EL (cell line): Measurements from ENCODE around the gene RBM26.
"Not testable (repeated sequence)": the region's sequence is repeated elsewhere in the genome, so short reads cannot be mapped to it uniquely, and the experiment has no call there.

Experiments used
- DNase-seq: peaks from one replicate; pipeline ENCODE4 v3.0.0-alpha.2; 2016

The RBM26 gene

GRCh38 chr13:79328510-79328909 lies 77.5 kb downstream of the RBM26 start:
- DNase-seq = no peak

GRCh38 chr13:79320433-79320832 lies 85.6 kb downstream of the RBM26 start:
- no peak for DNase-seq

GRCh38 chr13:79318664-79319063 lies 87.4 kb downstream of the RBM26 start:
- DNase-seq = no peak

- DNase-seq = no peak
Measured at GRCh38 chr13:79317856-79318255, 88.2 kb downstream of the RBM26 start.

DNA sequence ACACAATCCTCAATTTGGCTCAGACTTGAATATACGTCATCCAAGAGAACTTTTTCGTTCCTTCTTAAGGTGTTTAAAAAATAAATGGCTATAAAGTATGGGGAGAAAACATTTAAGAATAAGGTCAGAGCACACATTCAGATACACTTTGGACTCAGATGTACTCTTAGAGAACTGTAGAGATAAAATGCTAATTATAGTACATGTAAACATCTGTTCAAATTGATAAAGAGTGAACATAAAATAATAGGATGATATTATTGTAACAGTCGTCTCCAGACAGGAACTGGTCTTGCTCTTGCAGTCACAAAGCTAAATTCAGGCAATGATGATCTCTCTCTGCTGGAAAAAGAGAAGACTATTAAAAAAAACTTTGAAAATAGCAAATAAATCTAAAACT lies 91.4 kb downstream of the RBM26 start:
- DNase-seq = no peak

DNA sequence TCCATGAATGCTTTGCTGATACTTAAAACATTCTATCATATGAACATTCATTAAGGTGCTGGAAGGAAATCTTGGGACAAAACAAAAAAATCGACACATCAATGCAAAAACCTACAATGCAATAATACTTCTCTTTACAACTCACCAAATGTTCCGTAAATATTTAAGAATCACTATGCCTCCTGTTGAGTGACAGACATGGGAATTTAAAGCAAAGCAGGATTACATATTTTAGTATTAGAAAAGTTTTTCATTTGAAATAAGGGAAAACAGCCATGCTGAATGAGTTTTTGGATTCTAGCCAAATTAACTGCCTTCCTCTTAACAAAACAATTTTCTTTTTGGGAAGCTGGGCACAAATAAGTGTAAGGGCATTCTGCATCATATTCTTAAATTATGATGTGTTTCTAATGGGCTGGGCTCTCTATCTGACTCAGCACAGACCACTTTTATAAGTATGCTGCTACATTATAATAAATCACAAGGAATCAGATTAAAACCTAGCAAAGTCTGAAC lies 93.7 kb downstream of the RBM26 start:
- no peak for DNase-seq

DNA sequence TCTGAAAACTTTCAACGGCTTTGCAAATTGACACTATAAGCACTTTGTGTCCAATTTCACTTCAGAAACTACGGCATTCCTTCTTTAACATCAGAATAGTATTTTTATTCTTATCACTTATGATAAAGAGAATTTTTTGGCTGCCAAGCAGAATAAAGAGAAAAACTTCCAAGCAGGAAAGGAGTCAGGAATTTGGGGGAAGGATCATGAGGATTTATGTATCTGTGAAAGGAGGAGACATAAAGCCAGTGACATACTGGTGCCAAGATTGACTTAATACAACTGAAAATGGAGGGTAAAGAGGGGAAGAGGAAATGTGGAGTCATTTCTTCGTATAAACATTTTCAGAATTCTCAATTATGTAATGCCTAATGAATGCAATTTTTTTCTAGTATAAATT lies 94.7 kb downstream of the RBM26 start:
- DNase-seq = no peak

DNA sequence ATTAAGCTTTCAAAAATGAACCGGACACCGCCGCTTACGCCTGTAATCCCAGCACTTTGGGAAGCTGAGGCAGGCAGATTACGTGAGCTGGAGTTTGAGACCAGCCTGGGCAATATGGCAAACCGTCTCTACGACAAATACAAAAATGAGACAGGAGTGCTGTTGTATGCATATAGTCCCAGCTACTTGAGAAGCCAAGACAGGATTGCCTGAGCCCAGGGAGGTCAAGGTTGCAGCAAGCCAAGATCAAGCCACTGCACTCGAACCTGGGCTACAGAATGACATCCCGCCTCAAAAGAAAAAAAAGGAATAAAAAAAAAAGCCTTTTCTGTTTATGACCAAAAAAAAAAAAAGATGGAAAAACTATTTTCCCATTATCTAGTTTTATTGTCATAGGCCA lies 96.4 kb downstream of the RBM26 start:
- no peak for DNase-seq

DNA sequence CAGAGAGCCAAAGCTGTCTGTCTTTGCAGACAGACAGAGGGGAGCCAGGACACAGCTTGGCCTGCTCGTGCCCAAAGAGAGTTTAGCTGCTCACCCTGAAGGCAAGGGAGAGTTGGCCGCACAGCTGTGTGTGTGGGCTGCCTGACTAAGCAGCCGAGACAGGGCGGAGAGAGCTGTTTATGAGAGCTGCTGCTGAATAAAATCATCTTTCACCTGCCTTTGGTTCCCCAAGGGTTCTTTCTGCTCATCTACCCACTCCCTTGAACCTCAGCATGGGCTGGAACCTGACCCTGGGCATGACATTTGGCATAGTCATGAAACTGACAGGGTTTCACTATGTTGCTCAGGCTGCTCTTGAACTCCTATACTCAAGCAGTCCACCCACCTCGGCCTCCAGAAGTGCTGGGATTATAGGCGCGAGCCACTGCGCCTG lies 98.2 kb downstream of the RBM26 start:
- DNase-seq = peak; percentile 19

GRCh38 chr13:79307433-79307861 lies 98.6 kb downstream of the RBM26 start:
- no peak for DNase-seq

DNA sequence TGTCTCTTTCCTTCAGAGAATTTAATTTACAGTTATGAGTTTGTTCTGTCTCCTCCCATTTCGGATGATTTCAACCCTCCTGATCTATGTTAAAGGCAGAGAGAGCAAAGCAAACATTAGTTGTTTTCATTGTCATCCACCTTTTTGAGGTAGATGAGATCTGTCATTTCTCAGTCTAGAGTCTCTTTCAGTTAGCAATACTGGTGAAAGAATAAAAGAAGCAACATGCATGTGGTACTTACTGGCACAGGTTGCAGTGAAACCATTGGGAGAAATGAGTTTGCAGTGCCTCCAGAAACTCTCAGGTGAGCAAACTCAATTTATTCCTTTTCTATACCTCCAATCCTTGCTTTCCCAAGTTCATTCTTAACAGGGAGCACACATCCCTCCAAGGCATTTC lies 99.4 kb downstream of the RBM26 start:
- DNase-seq = no peak

DNA sequence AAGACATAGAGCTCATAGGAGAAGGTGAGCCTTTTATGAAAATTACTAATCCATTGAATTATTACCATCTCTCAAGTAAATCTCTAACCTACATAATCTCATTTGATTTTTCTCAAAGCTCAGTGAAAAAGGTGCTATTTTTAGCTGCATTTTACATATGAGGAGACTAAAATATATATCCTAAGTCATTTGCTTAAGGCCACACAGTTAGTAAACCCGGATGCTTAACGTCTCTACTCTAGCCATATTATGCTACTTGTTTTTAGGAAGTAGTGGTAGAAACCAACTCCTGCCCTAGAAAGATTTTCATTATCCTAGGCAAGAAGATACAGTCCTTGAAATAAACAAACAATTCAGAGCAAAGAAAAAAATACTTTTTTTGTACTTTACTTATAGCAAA lies 108.9 kb downstream of the RBM26 start:
- no peak for DNase-seq

DNA sequence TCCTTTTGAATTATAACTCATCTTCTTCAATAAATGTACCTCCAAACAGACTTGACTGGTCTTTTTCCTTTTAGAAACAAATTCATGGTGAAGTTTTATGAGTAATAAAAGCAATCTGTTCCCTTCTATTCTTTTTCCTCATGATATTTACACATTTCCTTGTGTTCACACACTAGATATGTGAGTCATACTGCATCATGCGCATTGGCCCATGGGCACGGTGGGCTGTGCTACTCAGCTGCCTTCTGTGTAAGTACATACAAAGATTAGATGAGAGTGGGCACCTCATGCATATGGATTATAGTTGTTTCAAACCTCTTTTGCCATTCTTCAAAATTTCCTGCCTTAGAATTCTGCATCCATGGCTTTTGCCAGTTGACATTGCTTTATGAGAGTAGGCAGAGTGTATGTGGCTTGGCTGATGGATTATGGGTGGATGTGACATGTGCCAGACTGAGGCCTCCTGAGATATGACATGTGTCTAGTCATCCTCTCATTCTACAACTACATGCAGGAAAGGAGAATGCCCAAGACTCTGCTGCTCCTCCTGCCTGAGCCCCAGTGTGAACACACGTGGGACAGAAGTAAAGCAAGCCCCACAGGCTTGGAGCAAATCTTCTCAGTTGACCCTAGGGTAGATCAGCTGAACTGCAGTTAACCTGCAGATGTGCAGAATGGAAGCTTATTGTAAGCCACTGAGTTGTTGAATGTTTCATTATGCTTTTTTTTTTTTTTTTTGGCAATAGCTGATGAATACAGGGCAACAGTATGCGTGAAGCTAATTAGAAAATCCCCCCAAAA lies 109.9 kb downstream of the RBM26 start:
- no peak for DNase-seq

GRCh38 chr13:79290595-79291244 lies 115.3 kb downstream of the RBM26 start:
- DNase-seq = no peak

- DNase-seq = no peak
Measured at GRCh38 chr13:79289571-79289970, 116.5 kb downstream of the RBM26 start.

DNA sequence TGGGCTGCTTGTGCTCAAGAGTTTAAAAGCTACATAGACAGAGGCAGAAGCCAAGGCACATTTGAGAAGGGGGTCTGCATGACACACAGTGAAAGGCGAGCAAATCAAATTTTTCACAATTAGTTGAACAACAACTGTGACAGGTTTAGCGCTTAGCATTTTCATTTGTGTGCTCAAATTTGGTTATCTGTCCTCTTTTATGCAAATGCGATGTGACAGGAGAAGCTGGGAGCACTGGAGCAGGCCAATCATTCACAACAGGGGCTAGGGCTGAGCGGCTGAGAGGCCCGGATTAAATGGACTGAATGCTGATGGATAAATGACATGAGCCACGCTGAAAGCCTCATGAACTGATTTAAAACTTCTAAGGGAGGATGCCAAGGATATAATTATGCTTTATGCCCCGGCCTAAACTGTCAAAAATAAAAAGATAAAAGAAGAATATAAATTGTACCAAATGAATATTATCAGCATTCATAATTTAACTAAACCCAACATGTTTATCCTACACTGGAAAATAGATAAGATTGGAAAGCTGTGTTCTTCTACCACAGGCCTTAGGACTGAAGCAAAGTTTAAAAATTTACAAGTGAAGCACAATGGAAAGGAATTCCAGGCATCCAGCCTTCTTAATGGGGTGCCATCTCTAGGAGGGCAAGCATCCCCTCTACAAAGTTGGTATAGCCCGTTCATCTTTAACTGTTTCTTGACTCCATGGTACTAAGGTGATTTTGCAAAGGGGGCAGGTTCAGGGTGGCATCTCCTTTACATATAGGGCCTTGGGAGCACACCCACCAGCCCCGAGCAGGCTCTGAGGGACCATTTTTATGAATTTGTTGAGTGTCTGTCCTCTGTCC lies 117.9 kb downstream of the RBM26 start:
- no peak for DNase-seq

GRCh38 chr13:79285159-79285558 lies 120.9 kb downstream of the RBM26 start:
- DNase-seq = no peak

DNA sequence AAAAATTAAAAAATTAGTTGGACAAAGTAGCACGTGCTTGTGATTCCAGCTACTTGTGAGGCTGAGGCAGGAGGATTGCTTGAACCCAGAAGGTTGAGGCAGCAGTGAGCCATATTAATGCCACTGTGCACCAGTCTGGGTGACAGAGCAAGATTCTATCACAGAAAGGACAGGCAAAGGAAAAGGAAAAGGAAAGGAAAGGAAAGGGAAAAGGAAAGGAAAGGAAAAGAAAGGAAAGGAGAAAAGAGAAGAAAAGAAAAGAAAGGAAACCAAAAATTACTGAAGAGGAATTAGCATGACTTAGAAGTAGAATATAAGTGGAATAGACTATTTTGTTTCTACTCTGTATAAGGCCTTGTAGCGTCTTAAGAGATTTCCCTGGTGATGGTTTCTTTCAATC lies 122.3 kb downstream of the RBM26 start:
- no peak for DNase-seq

GRCh38 chr13:79282976-79283375 lies 123.1 kb downstream of the RBM26 start:
- peak; percentile 8 for DNase-seq

- DNase-seq = no peak
Measured at GRCh38 chr13:79282508-79282907, 123.5 kb downstream of the RBM26 start.

DNA sequence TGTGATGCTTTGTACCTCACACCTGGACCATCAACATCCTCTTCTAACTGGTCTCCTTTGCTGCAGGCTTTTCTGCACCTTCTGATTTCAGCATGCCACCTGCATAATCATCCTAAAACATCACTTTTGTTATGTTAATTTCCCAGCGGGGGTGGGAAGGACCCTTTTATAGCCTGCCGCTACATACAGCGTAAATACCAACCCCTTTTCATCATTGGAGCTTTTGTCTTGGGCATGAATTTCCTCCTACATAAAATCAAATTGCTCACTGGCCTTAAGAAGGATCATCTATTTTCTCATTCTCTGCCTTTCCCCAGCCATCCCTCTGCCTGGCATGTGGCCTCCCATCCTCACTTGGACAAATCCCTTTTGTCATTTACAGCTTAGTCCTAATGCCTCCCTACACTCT lies 124.7 kb downstream of the RBM26 start:
- DNase-seq = no peak

DNA sequence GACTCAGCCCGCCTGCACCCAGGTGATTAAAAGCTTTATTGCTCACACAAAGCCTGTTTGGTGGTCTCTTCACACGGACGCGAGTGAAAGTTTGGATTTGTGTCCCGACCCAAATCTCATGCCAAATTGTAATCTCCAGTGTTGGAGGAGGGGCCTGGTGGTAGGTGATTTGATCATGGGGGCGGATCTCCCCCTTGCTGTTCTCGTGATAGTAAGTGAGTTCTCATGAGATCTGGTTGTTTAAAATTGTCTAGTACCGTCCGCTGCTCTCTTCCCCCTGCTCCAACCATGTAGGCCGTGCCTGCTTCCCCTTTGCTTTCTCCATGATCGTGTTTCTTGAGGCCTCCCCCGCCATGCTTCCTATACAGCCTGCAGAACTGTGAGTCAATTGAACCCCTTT lies 126.3 kb downstream of the RBM26 start:
- not testable (repeated sequence) for DNase-seq

GRCh38 chr13:79273045-79273444 lies 133.0 kb downstream of the RBM26 start:
- DNase-seq = no peak
